Measurements from ENCODE around the gene MGST3.
"Not testable (repeated sequence)": the region's sequence is repeated elsewhere in the genome, so short reads cannot be mapped to it uniquely, and the experiment has no call there.

DNA sequence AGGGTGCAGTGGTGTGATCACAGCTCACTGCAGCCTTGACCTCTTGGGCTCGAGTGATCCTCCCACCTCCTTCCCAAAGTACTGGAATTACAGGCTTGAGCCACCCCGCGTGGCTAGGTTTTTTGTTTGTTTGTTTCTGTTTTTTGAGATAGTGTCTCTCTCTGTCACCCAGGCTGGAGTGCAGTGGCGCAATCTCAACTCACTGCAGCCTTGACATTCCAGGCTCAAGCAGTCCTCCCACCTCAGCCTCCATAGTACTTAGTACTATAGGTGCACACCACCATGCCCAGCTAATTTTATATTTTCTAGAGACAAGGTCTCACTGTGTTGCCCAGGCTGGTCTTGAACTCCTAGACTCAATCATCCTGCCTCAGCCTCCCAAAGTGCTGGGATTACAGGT lies 39.6 kb upstream of the MGST3 start:
- not testable (repeated sequence) for TF ChIP-seq MAZ (IDR thresholded peaks at IDR 0.05; ENCODE audit: borderline replicate concordance, low read depth, low read length); POLR2A (IDR thresholded peaks at IDR 0.05; ENCODE audit: low read depth, low read length); RCOR1 (IDR thresholded peaks at IDR 0.05; ENCODE audit: insufficient replicate concordance, low read length); RAD21 (IDR thresholded peaks at IDR 0.05; ENCODE audit: low read length); MAFK (IDR thresholded peaks at IDR 0.05; ENCODE audit: low read depth, low read length); CEBPB (IDR thresholded peaks at IDR 0.05; ENCODE audit: low read depth, low read length); RFX5 (IDR thresholded peaks at IDR 0.05; ENCODE audit: low read depth, low read length)
- TF ChIP-seq, protein P1, sequence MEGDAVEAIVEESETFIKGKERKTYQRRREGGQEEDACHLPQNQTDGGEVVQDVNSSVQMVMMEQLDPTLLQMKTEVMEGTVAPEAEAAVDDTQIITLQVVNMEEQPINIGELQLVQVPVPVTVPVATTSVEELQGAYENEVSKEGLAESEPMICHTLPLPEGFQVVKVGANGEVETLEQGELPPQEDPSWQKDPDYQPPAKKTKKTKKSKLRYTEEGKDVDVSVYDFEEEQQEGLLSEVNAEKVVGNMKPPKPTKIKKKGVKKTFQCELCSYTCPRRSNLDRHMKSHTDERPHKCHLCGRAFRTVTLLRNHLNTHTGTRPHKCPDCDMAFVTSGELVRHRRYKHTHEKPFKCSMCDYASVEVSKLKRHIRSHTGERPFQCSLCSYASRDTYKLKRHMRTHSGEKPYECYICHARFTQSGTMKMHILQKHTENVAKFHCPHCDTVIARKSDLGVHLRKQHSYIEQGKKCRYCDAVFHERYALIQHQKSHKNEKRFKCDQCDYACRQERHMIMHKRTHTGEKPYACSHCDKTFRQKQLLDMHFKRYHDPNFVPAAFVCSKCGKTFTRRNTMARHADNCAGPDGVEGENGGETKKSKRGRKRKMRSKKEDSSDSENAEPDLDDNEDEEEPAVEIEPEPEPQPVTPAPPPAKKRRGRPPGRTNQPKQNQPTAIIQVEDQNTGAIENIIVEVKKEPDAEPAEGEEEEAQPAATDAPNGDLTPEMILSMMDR (conservative IDR thresholded peaks at IDR 0.05; ENCODE audit: low read depth, low read length), result not testable (repeated sequence)
- TF ChIP-seq, protein P2, sequence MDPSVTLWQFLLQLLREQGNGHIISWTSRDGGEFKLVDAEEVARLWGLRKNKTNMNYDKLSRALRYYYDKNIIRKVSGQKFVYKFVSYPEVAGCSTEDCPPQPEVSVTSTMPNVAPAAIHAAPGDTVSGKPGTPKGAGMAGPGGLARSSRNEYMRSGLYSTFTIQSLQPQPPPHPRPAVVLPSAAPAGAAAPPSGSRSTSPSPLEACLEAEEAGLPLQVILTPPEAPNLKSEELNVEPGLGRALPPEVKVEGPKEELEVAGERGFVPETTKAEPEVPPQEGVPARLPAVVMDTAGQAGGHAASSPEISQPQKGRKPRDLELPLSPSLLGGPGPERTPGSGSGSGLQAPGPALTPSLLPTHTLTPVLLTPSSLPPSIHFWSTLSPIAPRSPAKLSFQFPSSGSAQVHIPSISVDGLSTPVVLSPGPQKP (IDR thresholded peaks at IDR 0.05; ENCODE audit: borderline replicate concordance, low read depth, low read length), result not testable (repeated sequence)
- TF ChIP-seq, protein P3, sequence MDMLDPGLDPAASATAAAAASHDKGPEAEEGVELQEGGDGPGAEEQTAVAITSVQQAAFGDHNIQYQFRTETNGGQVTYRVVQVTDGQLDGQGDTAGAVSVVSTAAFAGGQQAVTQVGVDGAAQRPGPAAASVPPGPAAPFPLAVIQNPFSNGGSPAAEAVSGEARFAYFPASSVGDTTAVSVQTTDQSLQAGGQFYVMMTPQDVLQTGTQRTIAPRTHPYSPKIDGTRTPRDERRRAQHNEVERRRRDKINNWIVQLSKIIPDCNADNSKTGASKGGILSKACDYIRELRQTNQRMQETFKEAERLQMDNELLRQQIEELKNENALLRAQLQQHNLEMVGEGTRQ (IDR thresholded peaks at IDR 0.05; ENCODE audit: low read depth, low read length), result not testable (repeated sequence)
